K562 (cell line): ENCODE results near the gene POLR3GL. TPM values are rescaled to one million over a fixed set of nuclear protein-coding genes. Genes with fewer than 3 reads are reported as not detected.
A peak's percentile ranks its signal among the peaks of the same experiment; 100 is the strongest.

ENCODE experiments used
- ARID2 ChIP-seq: fragments of 450-650 bp; IDR thresholded peaks from 2 replicates; pipeline ENCODE4 v1.6.1; 2017; ENCODE audit warnings: antibody characterized with exemption, mild to moderate bottlenecking
- BDP1 ChIP-seq: IDR thresholded peaks from 3 replicates; pipeline ENCODE4 v1.6.1; 2011; ENCODE audit not compliant: insufficient read length, insufficient read depth
- CHD4 ChIP-seq: fragments of 200-600 bp; sonication (generic); IDR thresholded peaks from 3 replicates; pipeline ENCODE4 v1.6.1; 2012; ENCODE audit warnings: low read depth, mild to moderate bottlenecking, mixed read lengths, low read length, inconsistent platforms; ENCODE audit not compliant: insufficient read depth, insufficient replicate concordance, poor library complexity, severe bottlenecking
- CREB1 ChIP-seq, 2 experiments: sonication (generic) in 1 of 2; formaldehyde crosslinking in 1 of 2; IDR thresholded peaks; 2 replicates each; pipeline versions ENCODE4 v1.6.1 to v1.8.0; 2012 to 2022; ENCODE audit warnings: inconsistent platforms in 1 of 2, mild to moderate bottlenecking in 1 of 2, missing genetic modification reagents in 1 of 2, moderate library complexity in 1 of 2
- CREM ChIP-seq: IDR thresholded peaks from 2 replicates; pipeline ENCODE4 v1.6.1; 2014; ENCODE audit warnings: antibody characterized with exemption, low read depth
- DMBX1 ChIP-seq: fragments of 250-450 bp; sonication (Bioruptor Pico); IDR thresholded peaks from 2 replicates; pipeline ENCODE4 v1.8.0; 2022; ENCODE audit warnings: inconsistent platforms, mild to moderate bottlenecking, moderate library complexity, borderline replicate concordance
- NR2C2 ChIP-seq, 2 experiments: fragments of 200-800 bp in 1 of 2; sonication (Bioruptor generic) in 1 of 2; sonication (generic) in 1 of 2; formaldehyde crosslinking in 1 of 2; IDR thresholded peaks; 2 replicates each; pipeline versions ENCODE4 v1.6.1 to v1.8.0; 2016 to 2022; ENCODE audit warnings: mild to moderate bottlenecking in 1 of 2, missing compliant biosample characterization in 1 of 2, missing genetic modification characterization in 1 of 2, missing genetic modification reagents in 1 of 2
- PML ChIP-seq: IDR thresholded peaks from 2 replicates; pipeline ENCODE4 v1.6.1; 2012; ENCODE audit warnings: low read length, inconsistent platforms
- PRPF4 ChIP-seq: fragments of 200-400 bp; formaldehyde crosslinking; IDR thresholded peaks from one replicate; pipeline ENCODE4 v1.6.1; 2017; ENCODE audit warnings: low read length, low read depth, mild to moderate bottlenecking; ENCODE audit not compliant: insufficient read depth, poor library complexity, severe bottlenecking
- SIX5 ChIP-seq, 2 experiments: IDR thresholded peaks; 2 replicates each; pipeline ENCODE4 v1.6.1; 2011; ENCODE audit warnings: low read length in 2 of 2, borderline replicate concordance in 1 of 2, low read depth in 1 of 2, mild to moderate bottlenecking in 1 of 2, moderate library complexity in 1 of 2; ENCODE audit not compliant: insufficient read depth in 1 of 2
- SMARCA4 ChIP-seq: fragments of 450-650 bp; IDR thresholded peaks from 2 replicates; pipeline ENCODE4 v1.6.1; 2016
- TGIF2 ChIP-seq: sonication (generic); formaldehyde crosslinking; IDR thresholded peaks from 2 replicates; pipeline ENCODE4 v1.8.1; 2022; ENCODE audit warnings: mild to moderate bottlenecking, missing genetic modification reagents, moderate library complexity
- TOE1 ChIP-seq, 2 experiments: fragments of 450-650 bp in 1 of 2; sonication (generic) in 1 of 2; formaldehyde crosslinking in 1 of 2; IDR thresholded peaks; 2 replicates each; pipeline versions ENCODE4 v1.7.1 to v1.8.0; 2016 to 2022; ENCODE audit warnings: borderline replicate concordance in 2 of 2, mild to moderate bottlenecking in 2 of 2, antibody characterized with exemption in 1 of 2, inconsistent platforms in 1 of 2, low read depth in 1 of 2, missing genetic modification reagents in 1 of 2, moderate library complexity in 1 of 2
- ZNF212 ChIP-seq: fragments of 450-650 bp; formaldehyde crosslinking; IDR thresholded peaks from 2 replicates; pipeline ENCODE4 v1.4.0; 2020; ENCODE audit warnings: mild to moderate bottlenecking
- ZNF24 ChIP-seq: fragments of 450-650 bp; IDR thresholded peaks from 2 replicates; pipeline ENCODE4 v1.6.1; 2016
- ZNF551 ChIP-seq: fragments of 250-450 bp; sonication (Bioruptor Pico); IDR thresholded peaks from 2 replicates; pipeline ENCODE4 v1.5.0; 2021; ENCODE audit warnings: mild to moderate bottlenecking, moderate library complexity
- polyA plus RNA-seq, 8 experiments: library from polyadenylated mRNA; depleted of rRNA in 4 of 8; stranded (reverse) in 5 of 8; unstranded in 3 of 8; fragments of >200 nt; fragmentation: Nextera tagmentation in 2 of 8; fragmentation: Illumina TruSeq in 1 of 8; extraction: Ambion mirVana in 2 of 8; extraction: Trizol in 1 of 8; gene quantifications; 2 replicates each; pipeline versions ENCODE4 v1.2.1 to v1.2.3, GENCODE V29; 2011 to 2014; ENCODE audit warnings: inconsistent platforms in 1 of 8, missing spikeins in 1 of 8
- total RNA-seq, 7 experiments: library from RNA; depleted of rRNA in 6 of 7; stranded (reverse); fragments of >200 nt in 6 of 7; fragmentation: Illumina TruSeq in 2 of 7; extraction: Trizol in 2 of 7; gene quantifications; 2 replicates each; pipeline versions ENCODE4 v1.2.1 to v1.2.3, GENCODE V29; 2011 to 2021; ENCODE audit warnings: low replicate concordance in 1 of 7
- TF ChIP-seq, protein P1 (sequence below): fragments of 250-450 bp; sonication (Bioruptor Pico); IDR thresholded peaks from 2 replicates; pipeline ENCODE4 v1.8.0; 2021; ENCODE audit warnings: moderate library complexity, mild to moderate bottlenecking, inconsistent platforms
- TF ChIP-seq, protein P2 (sequence below): IDR thresholded peaks from 2 replicates; pipeline ENCODE4 v1.6.1; 2016; ENCODE audit warnings: missing genetic modification characterization, missing compliant biosample characterization
- TF ChIP-seq, protein P3 (sequence below), 2 experiments: fragments of 450-650 bp; IDR thresholded peaks; 2 replicates each; pipeline ENCODE4 v1.6.1; 2018; ENCODE audit warnings: mild to moderate bottlenecking in 2 of 2, low read depth in 1 of 2; ENCODE audit not compliant: partially characterized antibody in 2 of 2

Gene POLR3GL
- total and polyA plus RNA-seq, 9 of the 15 experiments (the other 6 are each of a cell fraction or from before 2014, with no cell fraction given), result 14.6 to 48.4 (median 38.2) TPM

- TF ChIP-seq SIX5 (IDR thresholded peaks at IDR 0.05; ENCODE audit: borderline replicate concordance in 1 of 2, insufficient read depth in 1 of 2, low read depth in 1 of 2, low read length in 2 of 2) (no peak), TGIF2 (no peak), TOE1 (IDR thresholded peaks at IDR 0.05; ENCODE audit: borderline replicate concordance) (no peak; the same call in none of the 2 replicates), TOE1 (CRISPR knock-in tag; IDR thresholded peaks at IDR 0.05; ENCODE audit: borderline replicate concordance, low read depth) (no peak), CREM (0 out of 2 replicates have a peak, but pooled peaks have one; percentile 21), CHD4 (no peak), ARID2 (no peak), ZNF24 (peak; percentile 41; the same call in 1 of the 2 replicates), NR2C2 (CRISPR knock-in tag; IDR thresholded peaks at IDR 0.05) (no peak), NR2C2 (tag; IDR thresholded peaks at IDR 0.05) (no peak), PRPF4 (no peak), SMARCA4 (no peak), ZNF212 (CRISPR knock-in tag) (peak; percentile 72; the same call in 1 of the 2 replicates), CREB1 (IDR thresholded peaks at IDR 0.05) (no peak), CREB1 (CRISPR knock-in tag; IDR thresholded peaks at IDR 0.05) (no peak), PML (peak; percentile 59; the same call in 1 of the 2 replicates), BDP1 (no peak), DMBX1 (CRISPR knock-in tag) (no peak; the same call in 1 of the 2 replicates), ZNF551 (CRISPR knock-in tag) (peak; percentile 97)
- TF ChIP-seq, protein P1, sequence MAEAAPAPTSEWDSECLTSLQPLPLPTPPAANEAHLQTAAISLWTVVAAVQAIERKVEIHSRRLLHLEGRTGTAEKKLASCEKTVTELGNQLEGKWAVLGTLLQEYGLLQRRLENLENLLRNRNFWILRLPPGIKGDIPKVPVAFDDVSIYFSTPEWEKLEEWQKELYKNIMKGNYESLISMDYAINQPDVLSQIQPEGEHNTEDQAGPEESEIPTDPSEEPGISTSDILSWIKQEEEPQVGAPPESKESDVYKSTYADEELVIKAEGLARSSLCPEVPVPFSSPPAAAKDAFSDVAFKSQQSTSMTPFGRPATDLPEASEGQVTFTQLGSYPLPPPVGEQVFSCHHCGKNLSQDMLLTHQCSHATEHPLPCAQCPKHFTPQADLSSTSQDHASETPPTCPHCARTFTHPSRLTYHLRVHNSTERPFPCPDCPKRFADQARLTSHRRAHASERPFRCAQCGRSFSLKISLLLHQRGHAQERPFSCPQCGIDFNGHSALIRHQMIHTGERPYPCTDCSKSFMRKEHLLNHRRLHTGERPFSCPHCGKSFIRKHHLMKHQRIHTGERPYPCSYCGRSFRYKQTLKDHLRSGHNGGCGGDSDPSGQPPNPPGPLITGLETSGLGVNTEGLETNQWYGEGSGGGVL (CRISPR knock-in tag), result no peak
- TF ChIP-seq, protein P2, sequence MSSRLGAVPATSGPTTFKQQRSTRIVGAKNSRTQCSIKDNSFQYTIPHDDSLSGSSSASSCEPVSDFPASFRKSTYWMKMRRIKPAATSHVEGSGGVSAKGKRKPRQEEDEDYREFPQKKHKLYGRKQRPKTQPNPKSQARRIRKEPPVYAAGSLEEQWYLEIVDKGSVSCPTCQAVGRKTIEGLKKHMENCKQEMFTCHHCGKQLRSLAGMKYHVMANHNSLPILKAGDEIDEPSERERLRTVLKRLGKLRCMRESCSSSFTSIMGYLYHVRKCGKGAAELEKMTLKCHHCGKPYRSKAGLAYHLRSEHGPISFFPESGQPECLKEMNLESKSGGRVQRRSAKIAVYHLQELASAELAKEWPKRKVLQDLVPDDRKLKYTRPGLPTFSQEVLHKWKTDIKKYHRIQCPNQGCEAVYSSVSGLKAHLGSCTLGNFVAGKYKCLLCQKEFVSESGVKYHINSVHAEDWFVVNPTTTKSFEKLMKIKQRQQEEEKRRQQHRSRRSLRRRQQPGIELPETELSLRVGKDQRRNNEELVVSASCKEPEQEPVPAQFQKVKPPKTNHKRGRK, result no peak
- TF ChIP-seq, protein P3, sequence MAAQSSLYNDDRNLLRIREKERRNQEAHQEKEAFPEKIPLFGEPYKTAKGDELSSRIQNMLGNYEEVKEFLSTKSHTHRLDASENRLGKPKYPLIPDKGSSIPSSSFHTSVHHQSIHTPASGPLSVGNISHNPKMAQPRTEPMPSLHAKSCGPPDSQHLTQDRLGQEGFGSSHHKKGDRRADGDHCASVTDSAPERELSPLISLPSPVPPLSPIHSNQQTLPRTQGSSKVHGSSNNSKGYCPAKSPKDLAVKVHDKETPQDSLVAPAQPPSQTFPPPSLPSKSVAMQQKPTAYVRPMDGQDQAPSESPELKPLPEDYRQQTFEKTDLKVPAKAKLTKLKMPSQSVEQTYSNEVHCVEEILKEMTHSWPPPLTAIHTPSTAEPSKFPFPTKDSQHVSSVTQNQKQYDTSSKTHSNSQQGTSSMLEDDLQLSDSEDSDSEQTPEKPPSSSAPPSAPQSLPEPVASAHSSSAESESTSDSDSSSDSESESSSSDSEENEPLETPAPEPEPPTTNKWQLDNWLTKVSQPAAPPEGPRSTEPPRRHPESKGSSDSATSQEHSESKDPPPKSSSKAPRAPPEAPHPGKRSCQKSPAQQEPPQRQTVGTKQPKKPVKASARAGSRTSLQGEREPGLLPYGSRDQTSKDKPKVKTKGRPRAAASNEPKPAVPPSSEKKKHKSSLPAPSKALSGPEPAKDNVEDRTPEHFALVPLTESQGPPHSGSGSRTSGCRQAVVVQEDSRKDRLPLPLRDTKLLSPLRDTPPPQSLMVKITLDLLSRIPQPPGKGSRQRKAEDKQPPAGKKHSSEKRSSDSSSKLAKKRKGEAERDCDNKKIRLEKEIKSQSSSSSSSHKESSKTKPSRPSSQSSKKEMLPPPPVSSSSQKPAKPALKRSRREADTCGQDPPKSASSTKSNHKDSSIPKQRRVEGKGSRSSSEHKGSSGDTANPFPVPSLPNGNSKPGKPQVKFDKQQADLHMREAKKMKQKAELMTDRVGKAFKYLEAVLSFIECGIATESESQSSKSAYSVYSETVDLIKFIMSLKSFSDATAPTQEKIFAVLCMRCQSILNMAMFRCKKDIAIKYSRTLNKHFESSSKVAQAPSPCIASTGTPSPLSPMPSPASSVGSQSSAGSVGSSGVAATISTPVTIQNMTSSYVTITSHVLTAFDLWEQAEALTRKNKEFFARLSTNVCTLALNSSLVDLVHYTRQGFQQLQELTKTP (IDR thresholded peaks at IDR 0.05; ENCODE audit: low read depth in 1 of 2, partially characterized antibody in 2 of 2), result peak; percentile 21 to 63
Measured at GRCh38 chr1:145991735-145992412, 27.4 kb downstream of the POLR3GL start (continued).
